HG03571 (cell line): Measurements from ENCODE around the gene BEND4.
"Not testable (repeated sequence)": the region's sequence is repeated elsewhere in the genome, so short reads cannot be mapped to it uniquely, and the experiment has no call there.

Source experiments
- ATAC-seq: cut with Tn5 transposase; IDR thresholded peaks from one replicate; pipeline ENCODE4 v1.9.1; 2021; ENCODE audit not compliant: unreplicated experiment

BEND4 gene

GRCh38 chr4:42152507-42153504, at the start of gene BEND4:
Gene BEND4, minus strand, starts transcription at chr4:42152655. Its CDS starts 512 bp downstream, at chr4:42152143.
- peak; percentile 9 for ATAC-seq

GRCh38 chr4:42197341-42197740, 44.9 kb upstream of the BEND4 start:
- no peak for ATAC-seq

GRCh38 chr4:42172921-42173320, 20.5 kb upstream of the BEND4 start:
- no peak for ATAC-seq

DNA sequence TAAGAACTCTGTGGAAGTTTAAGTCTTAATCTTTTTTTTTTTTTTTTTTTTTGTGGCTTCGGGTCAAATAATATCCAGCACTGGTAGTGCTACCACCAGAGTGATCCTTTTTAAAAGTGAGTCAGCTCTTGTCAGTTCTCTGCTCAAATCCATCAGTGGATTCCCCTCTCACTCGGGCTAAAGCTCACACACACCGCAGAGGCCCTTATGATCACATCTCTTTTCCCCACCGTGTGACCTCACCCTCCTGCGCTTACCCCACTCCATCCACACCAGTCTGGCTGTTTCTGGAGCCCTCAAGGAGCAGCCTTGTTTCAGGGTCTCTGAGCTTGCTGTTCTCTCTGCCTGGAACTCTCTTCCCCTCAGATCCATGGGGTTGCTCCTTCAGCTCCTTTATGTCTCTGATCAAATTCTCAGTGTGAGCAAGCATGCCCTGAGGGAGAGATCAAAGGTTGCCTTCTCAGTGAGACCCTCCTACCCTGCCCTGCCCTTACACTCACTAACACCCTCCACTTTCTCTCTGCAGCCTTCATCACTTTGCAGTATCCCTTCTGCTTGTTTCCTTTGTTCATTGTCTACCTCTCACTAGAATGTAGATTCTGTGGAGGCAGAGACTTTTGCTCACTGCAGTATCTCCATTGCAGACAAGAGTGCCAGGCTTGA, 19.8 kb upstream of the BEND4 start:
- ATAC-seq: no peak

- peak; percentile 99 for ATAC-seq
These were observed 15.3 kb upstream of the BEND4 start for GRCh38 chr4:42167709-42168108.

GRCh38 chr4:42166186-42166585, 13.7 kb upstream of the BEND4 start:
- not testable (repeated sequence) for ATAC-seq

GRCh38 chr4:42159271-42160001, 7.0 kb upstream of the BEND4 start:
- ATAC-seq: no peak

GRCh38 chr4:42151568-42152506, 618 bp downstream of the BEND4 start:
- peak; percentile 53 for ATAC-seq

GRCh38 chr4:42150653-42151567, 1.5 kb downstream of the BEND4 start:
- peak; percentile 35 for ATAC-seq

DNA sequence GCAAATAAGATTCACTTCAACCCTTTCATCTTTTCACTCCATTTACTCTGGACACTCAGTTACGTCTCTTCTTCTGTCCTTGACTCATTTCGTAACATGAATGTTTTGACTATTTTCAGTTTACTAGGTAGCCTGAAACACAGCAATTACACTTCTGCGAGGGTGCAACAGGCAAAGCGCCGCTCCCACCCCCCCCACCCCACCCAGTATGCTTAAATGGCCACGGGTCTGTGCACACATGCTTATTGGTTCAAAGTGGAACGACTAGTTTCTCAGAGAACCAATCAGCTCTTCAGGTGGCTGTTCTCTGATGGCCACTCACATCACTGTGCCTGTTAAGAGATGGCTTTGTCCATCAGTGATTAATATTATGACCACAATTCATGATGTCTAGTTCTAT, 3.5 kb downstream of the BEND4 start:
- ATAC-seq: no peak

- ATAC-seq: no peak
These were observed 4.0 kb downstream of the BEND4 start for GRCh38 chr4:42148425-42148824.

- no peak for ATAC-seq
These were observed 8.4 kb downstream of the BEND4 start for GRCh38 chr4:42144028-42144427.

GRCh38 chr4:42142591-42142990, 9.9 kb downstream of the BEND4 start:
- ATAC-seq: no peak

DNA sequence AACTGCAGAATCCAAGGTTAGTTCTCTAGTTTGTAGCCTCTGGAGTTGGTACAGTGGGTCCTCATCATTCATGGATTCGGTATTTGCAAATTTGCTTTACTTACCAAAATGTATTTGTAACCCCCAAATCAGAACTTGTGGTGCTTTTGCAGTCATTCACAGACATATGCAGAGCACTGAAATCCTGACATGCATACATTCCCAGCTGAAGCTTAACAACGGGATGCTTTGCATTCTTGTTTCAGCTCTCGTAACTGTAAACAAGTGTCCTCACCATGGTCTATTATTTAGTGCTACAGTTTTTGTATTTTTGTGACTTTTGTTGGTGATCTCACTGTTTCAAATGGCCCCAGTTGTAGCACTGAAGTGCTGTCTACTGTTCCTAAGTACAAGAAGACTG, 16.1 kb downstream of the BEND4 start:
- no peak for ATAC-seq

GRCh38 chr4:42133006-42133405, 19.4 kb downstream of the BEND4 start:
- no peak for ATAC-seq

DNA sequence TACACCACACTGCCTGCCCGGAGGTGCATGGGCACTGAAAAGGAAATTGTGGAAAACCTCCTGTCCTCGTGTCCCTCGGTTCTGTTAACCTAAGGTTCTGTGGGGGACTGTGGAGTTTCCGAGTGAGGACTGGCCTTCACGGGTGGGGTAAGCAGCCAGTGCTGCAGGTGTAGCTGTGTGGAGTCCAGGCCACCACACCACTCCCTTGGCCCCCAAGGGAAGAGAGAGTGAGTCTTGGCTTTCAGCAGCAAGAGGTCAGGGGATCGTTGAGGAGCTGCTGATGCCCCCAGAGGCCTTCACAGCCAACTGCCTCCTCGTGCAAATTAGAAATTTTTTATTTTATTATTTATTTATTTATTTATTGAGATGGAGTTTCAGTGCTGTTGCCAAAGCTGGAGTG, 20.4 kb downstream of the BEND4 start:
- no peak for ATAC-seq

DNA sequence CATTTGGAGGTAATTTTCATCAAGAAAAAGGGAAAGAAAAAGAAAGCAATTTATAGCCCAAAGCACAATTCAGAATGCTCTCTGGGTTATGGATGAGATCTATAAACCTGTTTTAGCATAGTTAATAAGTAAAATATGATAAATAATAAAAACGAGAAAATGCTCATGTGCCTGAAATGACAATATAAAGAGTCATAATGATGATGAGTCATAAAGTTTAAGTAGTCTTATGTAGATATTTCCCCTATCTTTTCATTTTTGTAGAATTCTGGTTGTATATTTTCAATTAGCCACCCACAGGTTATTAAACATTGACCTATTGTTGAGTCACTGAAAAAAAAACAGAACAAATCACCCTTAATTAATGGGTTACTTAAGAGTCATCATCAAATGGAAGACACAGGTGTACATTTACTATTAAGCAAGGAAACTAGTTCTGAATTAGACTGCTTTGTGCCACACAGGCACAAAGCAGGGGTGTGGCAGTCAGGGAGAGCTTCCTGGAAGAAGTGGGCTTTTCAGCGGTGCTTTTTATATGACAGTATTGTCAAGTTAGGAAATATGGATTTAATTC, 29.3 kb downstream of the BEND4 start:
- ATAC-seq: no peak

GRCh38 chr4:42122237-42122636, 30.2 kb downstream of the BEND4 start:
- no peak for ATAC-seq

DNA sequence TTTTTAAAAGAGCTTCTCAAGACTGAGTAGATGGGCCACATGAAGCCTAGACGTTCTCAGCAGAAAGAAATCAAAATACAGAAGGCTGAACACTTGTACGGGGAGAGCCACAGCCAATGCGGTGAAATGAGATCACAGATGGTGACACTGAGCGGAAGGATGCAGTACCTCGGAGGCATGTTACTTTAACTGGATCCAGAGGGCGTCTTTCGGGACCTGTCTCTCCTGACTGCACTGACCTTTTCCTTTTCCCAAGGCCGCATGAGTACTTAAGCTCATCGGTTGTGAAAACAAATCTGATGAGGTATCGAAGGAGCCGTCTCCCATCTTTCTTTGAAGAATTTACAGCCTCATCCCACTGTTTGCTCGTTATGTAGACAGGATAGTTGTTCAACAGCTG, 32.6 kb downstream of the BEND4 start:
- no peak for ATAC-seq
